HL-60 (cell line): ENCODE data around the gene CDPF1.
A peak's percentile ranks its signal among the peaks of the same experiment; 100 is the strongest.

Experiments
- DNase-seq, 2 experiments: peaks; one replicate each; pipeline ENCODE4 v3.0.0-alpha.2; 2010 to 2020; ENCODE audit warnings: low read depth in 1 of 2, low spot score in 1 of 2
- H3K27ac ChIP-seq: fragments of 250-450 bp; sonication (Bioruptor Pico); replicated peaks from 2 replicates; pipeline ENCODE4 v1.5.1; 2020; ENCODE audit warnings: mild to moderate bottlenecking, moderate library complexity
- H3K27me3 ChIP-seq: fragments of 250-450 bp; sonication (Bioruptor Pico); 2 replicates; pipeline ENCODE4 v1.5.1; 2021; ENCODE audit warnings: mild to moderate bottlenecking, moderate library complexity; ENCODE audit not compliant: insufficient read depth, poor library complexity, severe bottlenecking
- H3K4me3 ChIP-seq: replicated peaks from 2 replicates; pipeline ENCODE4 v1.5.1; 2011; ENCODE audit warnings: mild to moderate bottlenecking, control low read depth, low read length; ENCODE audit not compliant: insufficient read depth
- CTCF ChIP-seq: IDR thresholded peaks from one replicate; pipeline ENCODE4 v1.5.1; 2011; ENCODE audit warnings: low read length, control low read depth, inconsistent platforms; ENCODE audit not compliant: insufficient read depth
- GABPA ChIP-seq: IDR thresholded peaks from 2 replicates; pipeline ENCODE4 v1.6.1; 2012; ENCODE audit warnings: low read depth
- POLR2AphosphoS5 ChIP-seq: IDR thresholded peaks from 2 replicates; pipeline ENCODE4 v1.6.1; 2012; ENCODE audit warnings: low read depth
- REST ChIP-seq: IDR thresholded peaks from 2 replicates; pipeline ENCODE4 v1.6.1; 2012; ENCODE audit warnings: low read depth; ENCODE audit not compliant: insufficient replicate concordance
- SPI1 ChIP-seq: IDR thresholded peaks from 2 replicates; pipeline ENCODE4 v1.6.1; 2012; ENCODE audit warnings: low read depth, mild to moderate bottlenecking, borderline replicate concordance

The CDPF1 gene

GRCh38 chr22:46296257-46297150 lies 46.4 kb upstream of the CDPF1 start, which contains the start of gene GTSE1:
Gene GTSE1, plus strand, starts transcription at chr22:46296870. Its CDS starts 531 bp downstream, at chr22:46297401.
- TF ChIP-seq CTCF (no peak), SPI1 (no peak), GABPA (peak; percentile 68; the same call in 1 of the 2 replicates), REST (peak; percentile 51), POLR2AphosphoS5 (peak; percentile 87)
- Histone ChIP-seq H3K27me3 (no peaks in the 10 kb centered on the region), H3K27ac (peak within 1 kb of the TSS; percentile 87), H3K4me3 (peak within 1 kb of the TSS; percentile 89)
- DNase-seq: peak; percentile 97 to 98

GRCh38 chr22:46295277-46295971 lies 45.3 kb upstream of the CDPF1 start:
- H3K27ac ChIP-seq: no peak overlapping the region
- TF ChIP-seq CTCF (no peak), REST (no peak), POLR2AphosphoS5 (no peak), SPI1 (no peak), GABPA (no peak)
- H3K4me3 ChIP-seq: peak overlapping the region; percentile 89
- H3K27me3 ChIP-seq: no peaks in the 10 kb centered on the region
- no peak for DNase-seq

GRCh38 chr22:46294784-46295183 lies 44.7 kb upstream of the CDPF1 start:
- H3K27me3 ChIP-seq: no peaks in the 10 kb centered on the region
- TF ChIP-seq POLR2AphosphoS5 (no peak), REST (no peak), GABPA (no peak)
- H3K27ac ChIP-seq: no peak overlapping the region
- no peak overlapping the region for H3K4me3 ChIP-seq
- no peak for DNase-seq
